Measurements from ENCODE around the gene TBXA2R.
"Not testable (repeated sequence)": the region's sequence is repeated elsewhere in the genome, so short reads cannot be mapped to it uniquely, and the experiment has no call there.

The TBXA2R gene

GRCh38 chr19:3639479-3639878 is 32.8 kb upstream of the TBXA2R start:
- no peak for DNase-seq (ENCODE audit: low spot score)

GRCh38 chr19:3638208-3639193 is 31.8 kb upstream of the TBXA2R start:
- DNase-seq (ENCODE audit: low spot score), result no peak

GRCh38 chr19:3637621-3638020 is 30.9 kb upstream of the TBXA2R start:
- DNase-seq (ENCODE audit: low spot score), result no peak

- DNase-seq (ENCODE audit: low spot score), result no peak
These were observed 30.3 kb upstream of the TBXA2R start for GRCh38 chr19:3636962-3637361.

GRCh38 chr19:3636506-3636905 is 29.8 kb upstream of the TBXA2R start:
- no peak for DNase-seq (ENCODE audit: low spot score)

GRCh38 chr19:3634496-3635045 is 27.9 kb upstream of the TBXA2R start:
- no peak for DNase-seq (ENCODE audit: low spot score)

GRCh38 chr19:3633559-3633988 is 26.9 kb upstream of the TBXA2R start:
- no peak for DNase-seq (ENCODE audit: low spot score)

- no peak for DNase-seq (ENCODE audit: low spot score)
These were observed 26.3 kb upstream of the TBXA2R start for GRCh38 chr19:3632739-3633558.

- no peak for DNase-seq (ENCODE audit: low spot score)
These were observed 25.4 kb upstream of the TBXA2R start for GRCh38 chr19:3632098-3632497.

GRCh38 chr19:3631053-3631861 is 24.6 kb upstream of the TBXA2R start:
- DNase-seq (ENCODE audit: low spot score), result no peak

- DNase-seq (ENCODE audit: low spot score), result not testable (repeated sequence)
These were observed 22.1 kb upstream of the TBXA2R start for GRCh38 chr19:3628766-3629165.

- DNase-seq (ENCODE audit: low spot score), result no peak
These were observed 20.7 kb upstream of the TBXA2R start for GRCh38 chr19:3627351-3627723.

GRCh38 chr19:3626473-3627350 is 20.0 kb upstream of the TBXA2R start, which contains the start of gene CACTIN:
Gene CACTIN, minus strand, starts transcription at chr19:3626790. Its CDS starts 28 bp downstream, at chr19:3626762.
- DNase-seq (ENCODE audit: low spot score), result peak; percentile 96

GRCh38 chr19:3625996-3626472 is 19.4 kb upstream of the TBXA2R start:
- DNase-seq (ENCODE audit: low spot score), result no peak

- no peak for DNase-seq (ENCODE audit: low spot score)
These were observed 17.0 kb upstream of the TBXA2R start for GRCh38 chr19:3623716-3624115.

- DNase-seq (ENCODE audit: low spot score), result no peak
These were observed 15.5 kb upstream of the TBXA2R start for GRCh38 chr19:3622224-3622623.

GRCh38 chr19:3621689-3622088 is 15.0 kb upstream of the TBXA2R start:
- DNase-seq (ENCODE audit: low spot score), result no peak

GRCh38 chr19:3620817-3621547 is 14.3 kb upstream of the TBXA2R start:
- DNase-seq (ENCODE audit: low spot score), result no peak

- DNase-seq (ENCODE audit: low spot score), result no peak
These were observed 13.6 kb upstream of the TBXA2R start for GRCh38 chr19:3620145-3620816.

All from SW480 (cell line).